ENCODE results near the gene LGALS7B. TPM values are rescaled to one million over a fixed set of nuclear protein-coding genes. Genes with fewer than 3 reads are reported as not detected.

The LGALS7B gene
- 10 to 100 TPM in 1 of 4 donors, 1 to 10 TPM in 2, not detected in 1; 2.1 to 58.4 (median 9.8) TPM for total RNA-seq

GRCh38 chr19:38788478-38789243 lies at the start of gene LGALS7B:
Gene LGALS7B (plus strand): TSS chr19:38789200. CDS start chr19:38789227, 27 bp downstream.
- H3K27ac ChIP-seq: no peak within 1 kb of the TSS
- WGBS, 2 donors (ENCODE audit: low coverage in 1 of 2): 88% methylated on average over 4 of the region's 17 CpGs; no CpG with 5 or more reads in 1 of the 2 donors
- ATAC-seq: no peak

DNA sequence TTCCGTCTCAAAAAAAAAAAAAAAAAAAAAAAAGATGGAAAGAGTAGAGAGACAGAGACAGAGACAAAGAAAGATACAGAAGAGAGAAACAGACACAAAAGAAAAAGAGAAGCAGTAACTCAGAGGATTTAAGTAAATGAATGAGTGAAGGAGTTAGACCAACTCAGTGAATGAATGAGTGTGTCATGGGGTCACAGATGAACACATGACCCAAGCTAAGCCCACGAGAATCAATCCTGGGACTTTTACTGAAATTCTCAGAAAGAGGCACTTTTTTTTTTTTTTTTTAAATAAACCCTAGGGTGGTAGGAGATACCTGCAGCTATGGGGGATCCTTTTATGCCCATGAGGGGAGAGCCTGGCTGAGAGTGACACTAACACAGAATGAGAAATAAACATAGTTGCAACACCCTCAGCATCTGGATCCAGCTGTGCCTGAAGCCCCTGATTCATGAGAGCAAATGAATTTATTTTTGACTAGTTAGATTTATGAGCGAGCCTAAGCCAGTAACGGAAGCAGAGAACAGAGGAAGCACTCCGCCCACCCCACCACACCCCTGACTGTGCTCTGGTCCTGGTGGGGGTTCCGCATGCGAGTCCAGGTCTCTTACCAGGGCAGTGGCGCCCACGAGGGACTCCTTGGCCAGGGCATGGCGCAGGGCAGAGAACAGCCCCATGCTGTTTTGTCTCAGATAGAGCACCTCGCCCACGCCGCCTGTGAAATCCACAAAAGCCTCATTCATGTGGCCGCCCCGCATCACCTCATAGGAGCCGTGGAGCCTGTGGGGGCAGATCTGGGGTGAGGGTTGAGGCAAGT lies 49.4 kb upstream of the LGALS7B start:
- TF ChIP-seq POLR2AphosphoS5 (IDR thresholded peaks at IDR 0.05) (no peak), POLR2A (IDR thresholded peaks at IDR 0.05) (no peak), EP300 (IDR thresholded peaks at IDR 0.05) (no peak)
- TF ChIP-seq, protein P1, sequence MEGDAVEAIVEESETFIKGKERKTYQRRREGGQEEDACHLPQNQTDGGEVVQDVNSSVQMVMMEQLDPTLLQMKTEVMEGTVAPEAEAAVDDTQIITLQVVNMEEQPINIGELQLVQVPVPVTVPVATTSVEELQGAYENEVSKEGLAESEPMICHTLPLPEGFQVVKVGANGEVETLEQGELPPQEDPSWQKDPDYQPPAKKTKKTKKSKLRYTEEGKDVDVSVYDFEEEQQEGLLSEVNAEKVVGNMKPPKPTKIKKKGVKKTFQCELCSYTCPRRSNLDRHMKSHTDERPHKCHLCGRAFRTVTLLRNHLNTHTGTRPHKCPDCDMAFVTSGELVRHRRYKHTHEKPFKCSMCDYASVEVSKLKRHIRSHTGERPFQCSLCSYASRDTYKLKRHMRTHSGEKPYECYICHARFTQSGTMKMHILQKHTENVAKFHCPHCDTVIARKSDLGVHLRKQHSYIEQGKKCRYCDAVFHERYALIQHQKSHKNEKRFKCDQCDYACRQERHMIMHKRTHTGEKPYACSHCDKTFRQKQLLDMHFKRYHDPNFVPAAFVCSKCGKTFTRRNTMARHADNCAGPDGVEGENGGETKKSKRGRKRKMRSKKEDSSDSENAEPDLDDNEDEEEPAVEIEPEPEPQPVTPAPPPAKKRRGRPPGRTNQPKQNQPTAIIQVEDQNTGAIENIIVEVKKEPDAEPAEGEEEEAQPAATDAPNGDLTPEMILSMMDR (IDR thresholded peaks at IDR 0.05): no peak

More at GRCh38 chr19:38788478-38789243, at the start of gene LGALS7B:
- Histone ChIP-seq H3K4me3 (no peak within 1 kb of the TSS), H3K4me1 (peaks cover 0 to 7% (median 2%) of the 10 kb centered on the region in 3 donors), H3K36me3 (no peaks in the 10 kb centered on the region), H3K9me3 (no peaks in the 10 kb centered on the region), H3K27me3 (no peaks in the 10 kb centered on the region)
- TF ChIP-seq, protein P1 (IDR thresholded peaks at IDR 0.05): no peak
- TF ChIP-seq POLR2AphosphoS5 (IDR thresholded peaks at IDR 0.05) (no peak), EP300 (IDR thresholded peaks at IDR 0.05) (no peak), POLR2A (IDR thresholded peaks at IDR 0.05) (no peak)

DNA sequence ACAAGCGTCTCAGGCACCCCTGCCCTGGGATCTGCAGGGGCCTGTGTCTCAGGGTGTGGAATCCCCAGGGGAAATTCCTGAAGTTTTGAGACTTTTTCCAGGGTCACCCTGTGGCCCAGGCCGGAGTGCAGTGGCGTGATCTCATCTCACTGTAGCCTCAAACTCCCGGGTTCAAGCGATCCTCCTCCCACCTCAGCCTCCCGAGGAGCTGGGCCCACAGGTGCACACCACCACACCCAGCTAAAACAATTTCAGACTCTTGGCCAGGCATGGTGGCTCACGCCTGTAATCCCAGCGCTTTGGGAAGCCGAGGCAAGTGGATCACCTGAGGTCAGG lies 48.8 kb upstream of the LGALS7B start:
- no peak for ATAC-seq
- H3K27ac ChIP-seq: no peak overlapping the region
- no peaks in the 10 kb centered on the region for H3K36me3 ChIP-seq
- H3K27me3 ChIP-seq: no peaks in the 10 kb centered on the region
- no CpG with 5 or more reads among the region's 9 CpGs for WGBS, 2 donors (ENCODE audit: low coverage in 1 of 2)
- peaks cover 0 to 17% (median 0%) of the 10 kb centered on the region in 3 donors for H3K4me1 ChIP-seq
- H3K4me3 ChIP-seq: no peak overlapping the region
- H3K9me3 ChIP-seq: no peaks in the 10 kb centered on the region
- TF ChIP-seq POLR2A (IDR thresholded peaks at IDR 0.05) (no peak), POLR2AphosphoS5 (IDR thresholded peaks at IDR 0.05) (no peak), EP300 (IDR thresholded peaks at IDR 0.05) (no peak)
- TF ChIP-seq, protein P1 (IDR thresholded peaks at IDR 0.05): no peak

More for the DNA sequence above, 49.4 kb upstream of the LGALS7B start:
- peaks cover 0 to 23% (median 0%) of the 10 kb centered on the region in 3 donors for H3K4me1 ChIP-seq
- no peak overlapping the region for H3K27ac ChIP-seq
- H3K4me3 ChIP-seq: no peak overlapping the region
- WGBS, 2 donors (ENCODE audit: low coverage in 1 of 2): 60 to 86% methylated on average over 1 to 4 of the region's 16 CpGs
- ATAC-seq: no peak
- H3K36me3 ChIP-seq: no peaks in the 10 kb centered on the region
- no peaks in the 10 kb centered on the region for H3K27me3 ChIP-seq
- no peaks in the 10 kb centered on the region for H3K9me3 ChIP-seq

- H3K27ac ChIP-seq: no peak overlapping the region
- no peaks in the 10 kb centered on the region for H3K36me3 ChIP-seq
- ATAC-seq: no peak
- H3K4me3 ChIP-seq: no peak overlapping the region
- H3K4me1 ChIP-seq: peaks cover 0 to 15% (median 0%) of the 10 kb centered on the region in 3 donors
- WGBS, 2 donors (ENCODE audit: low coverage in 1 of 2): 81 to 90% methylated on average over 2 of the region's 2 CpGs
- H3K27me3 ChIP-seq: no peaks in the 10 kb centered on the region
- H3K9me3 ChIP-seq: no peaks in the 10 kb centered on the region
- TF ChIP-seq POLR2A (IDR thresholded peaks at IDR 0.05) (no peak), POLR2AphosphoS5 (IDR thresholded peaks at IDR 0.05) (no peak), EP300 (IDR thresholded peaks at IDR 0.05) (no peak)
- TF ChIP-seq, protein P1 (IDR thresholded peaks at IDR 0.05): no peak
Measured at GRCh38 chr19:38740932-38741331, 48.1 kb upstream of the LGALS7B start.
